DMS 273 treated with DMSO at 0.1 percent for 48 hours (cell line): Measurements from ENCODE around the gene GRSF1.
"Not testable (repeated sequence)": the region's sequence is repeated elsewhere in the genome, so short reads cannot be mapped to it uniquely, and the experiment has no call there.

Experiments
- DNase-seq: peaks from one replicate; lab custom pipeline; 2025; lab: John Stamatoyannopoulos, UW

GRSF1 gene

GRCh38 chr4:70833675-70834074, 6.0 kb downstream of the GRSF1 start:
- DNase-seq: no peak

DNA sequence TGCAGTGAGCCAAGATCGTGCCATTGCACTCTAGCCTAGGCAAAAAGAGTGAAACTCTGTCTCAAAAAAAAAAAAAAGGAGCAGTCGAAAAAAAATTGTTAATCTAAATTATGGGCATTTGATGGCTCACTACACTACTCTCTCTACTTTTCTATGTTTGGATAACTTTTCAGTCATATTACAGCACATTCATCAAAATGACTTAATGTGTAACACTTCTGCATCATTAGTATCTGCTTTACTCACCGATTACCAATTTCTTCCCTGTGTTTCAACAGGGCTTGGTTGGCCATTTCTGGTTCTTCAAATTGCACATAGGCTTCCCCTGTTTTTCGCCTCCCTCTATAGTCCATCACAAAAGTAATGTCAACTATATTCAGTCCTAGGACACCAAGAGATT, 8.4 kb downstream of the GRSF1 start:
- DNase-seq: no peak

GRCh38 chr4:70830054-70830453, 9.6 kb downstream of the GRSF1 start:
- DNase-seq: no peak

DNA sequence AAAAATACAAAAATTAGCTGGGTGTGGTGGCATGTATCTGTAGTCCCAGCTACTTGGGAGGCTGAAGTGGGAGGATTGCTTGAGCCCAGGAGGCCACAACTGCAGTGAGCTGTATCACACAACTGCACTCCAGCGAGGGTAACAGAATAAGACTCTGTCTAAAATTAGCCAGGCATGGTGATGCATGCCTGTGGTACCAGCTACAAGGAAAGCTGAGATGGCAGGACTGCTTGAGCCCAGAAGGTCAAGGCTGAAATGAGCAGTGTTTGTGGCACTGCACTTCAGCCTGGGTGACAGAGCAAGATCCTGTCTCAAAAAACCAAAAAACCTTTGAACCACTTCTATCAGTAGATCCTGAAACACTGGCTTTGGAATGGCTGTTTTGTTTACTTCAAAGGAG, 10.2 kb downstream of the GRSF1 start:
- DNase-seq: no peak

DNA sequence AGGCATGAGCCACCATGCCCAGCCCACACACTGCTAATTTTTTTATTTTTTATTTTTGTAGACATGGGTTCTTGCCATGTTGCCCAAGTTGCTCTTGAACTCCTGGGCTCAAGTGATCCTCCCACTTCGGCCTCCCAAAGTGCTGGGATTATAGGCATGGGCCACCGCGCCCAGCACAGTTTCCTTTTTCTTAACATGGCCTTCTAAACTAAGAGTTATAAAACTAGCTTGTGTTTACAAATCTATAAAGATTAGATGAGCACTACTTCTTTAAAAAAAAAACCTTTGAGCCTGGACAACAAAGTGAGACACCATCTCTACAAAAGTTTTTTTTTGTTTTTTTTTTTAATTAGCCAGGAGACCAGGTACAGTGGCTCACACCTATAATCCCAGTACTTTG, 10.7 kb downstream of the GRSF1 start:
- DNase-seq: no peak

- DNase-seq: no peak
Measured at GRCh38 chr4:70818921-70819320, 20.8 kb downstream of the GRSF1 start.

DNA sequence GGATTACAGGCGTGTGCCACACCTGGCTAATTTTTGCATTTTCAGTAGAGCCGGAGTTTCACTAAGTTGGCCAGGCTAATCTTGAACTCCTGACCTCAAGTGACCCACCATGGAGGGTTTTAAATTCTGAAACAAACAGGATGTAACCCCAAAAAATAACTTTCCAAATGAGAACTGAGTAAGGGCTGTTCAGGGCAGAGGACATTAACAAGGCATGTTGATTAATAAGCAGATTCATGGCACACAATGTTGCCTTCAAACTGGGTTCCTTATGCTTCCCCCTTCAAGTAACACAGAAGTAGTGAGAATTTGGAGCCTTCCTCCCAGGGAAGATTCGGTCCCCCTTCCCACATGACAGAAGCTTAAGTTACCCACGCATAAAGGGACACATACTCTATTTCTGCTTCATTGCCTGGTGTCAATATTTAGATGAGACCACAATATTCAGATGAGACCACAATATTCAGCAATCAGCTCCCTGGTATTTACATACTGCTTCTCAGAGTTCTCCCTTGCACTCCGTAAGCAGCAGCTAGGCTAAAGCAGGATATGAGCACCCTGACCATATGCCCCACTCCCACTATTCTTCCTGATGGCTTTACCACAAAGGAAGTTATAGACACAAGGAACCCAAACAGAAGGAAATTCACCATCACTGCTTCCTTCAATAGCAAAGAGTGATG, 21.4 kb downstream of the GRSF1 start:
- DNase-seq: no peak

GRCh38 chr4:70816894-70817293, 22.8 kb downstream of the GRSF1 start:
- no peak for DNase-seq

DNA sequence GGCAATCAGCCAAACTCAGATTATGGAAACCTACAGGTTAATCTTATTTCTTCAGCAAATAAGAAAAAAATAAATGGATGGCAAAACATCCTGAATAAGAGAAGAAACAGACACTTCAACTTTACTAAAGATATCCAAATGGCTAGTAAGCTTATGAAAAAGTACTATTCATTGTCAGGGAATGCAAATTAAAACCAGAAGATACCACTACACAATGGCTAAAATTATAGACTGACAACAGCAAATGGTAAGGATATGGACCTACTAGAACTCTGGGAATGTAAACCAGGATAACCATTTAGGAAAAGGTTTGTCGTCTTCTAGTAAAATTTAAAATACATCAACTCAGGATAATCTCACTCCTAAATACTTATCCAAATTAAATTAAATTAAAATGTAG, 24.3 kb downstream of the GRSF1 start:
- no peak for DNase-seq

DNA sequence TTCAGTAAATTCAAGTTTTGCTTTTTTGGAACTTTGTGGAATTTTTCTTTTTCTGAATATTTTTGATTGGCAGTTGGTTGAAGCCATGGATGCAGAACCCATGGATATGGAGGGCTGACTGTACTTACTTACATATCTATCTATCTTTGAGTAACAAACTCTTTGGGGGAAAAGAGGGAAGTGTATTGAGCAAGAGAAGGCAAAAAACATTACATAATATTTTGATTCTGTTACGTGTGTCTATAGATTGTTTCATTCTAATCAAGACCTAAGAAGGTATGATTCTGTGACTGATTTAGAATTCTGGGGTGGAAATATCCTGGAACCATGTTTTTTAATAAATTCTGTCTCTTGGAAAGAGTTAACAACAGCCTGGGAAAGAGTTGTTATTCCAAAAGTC, 31.5 kb downstream of the GRSF1 start:
- DNase-seq: no peak

GRCh38 chr4:70802928-70803580, 36.6 kb downstream of the GRSF1 start:
- DNase-seq: no peak

DNA sequence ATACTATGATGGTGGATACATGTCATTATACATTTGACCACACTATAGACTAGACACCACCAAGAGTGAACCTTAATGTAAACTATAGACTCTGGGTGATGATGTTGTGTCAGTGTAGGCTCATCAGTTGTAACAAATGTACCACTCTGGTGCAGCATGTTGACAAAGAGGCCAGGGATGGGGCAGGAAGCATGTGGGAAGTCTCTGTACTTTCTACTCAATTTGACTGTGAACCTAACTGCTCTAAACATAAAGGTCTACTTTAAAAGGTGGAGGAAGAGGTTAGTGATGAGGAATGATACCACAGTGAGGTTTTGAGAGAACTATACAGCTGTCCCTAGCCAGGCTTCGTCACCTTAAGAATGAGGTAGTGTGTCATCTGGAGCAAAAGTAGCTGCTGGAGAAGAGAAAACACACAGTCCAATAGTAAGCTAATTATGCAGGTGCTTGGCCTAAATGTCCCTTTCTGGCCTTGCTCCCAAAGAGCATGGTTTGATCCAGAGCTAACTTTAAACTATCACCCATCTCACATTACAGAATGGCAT, 38.4 kb downstream of the GRSF1 start:
- DNase-seq: no peak

DNA sequence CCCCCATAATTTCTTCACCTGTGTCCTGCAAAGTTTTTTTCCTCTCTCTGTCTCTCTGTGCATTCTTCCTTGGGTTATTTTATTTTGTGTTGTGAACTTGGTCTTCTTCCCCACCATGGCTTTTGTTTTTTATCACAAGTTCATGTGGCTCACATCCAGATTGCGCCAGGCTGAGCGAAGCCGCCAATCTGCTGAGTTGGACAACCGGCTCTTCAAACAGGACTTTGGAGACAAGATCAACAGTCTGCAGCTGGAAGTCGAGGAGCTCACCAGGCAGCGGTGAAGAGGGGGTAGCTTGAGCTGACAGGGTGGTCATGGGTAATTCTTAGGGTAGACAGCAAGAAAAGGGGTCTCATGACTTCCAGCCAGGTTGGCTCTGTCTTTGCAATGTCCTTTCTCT, 46.1 kb downstream of the GRSF1 start:
- DNase-seq: no peak

GRCh38 chr4:70788733-70789132, 51.0 kb downstream of the GRSF1 start:
- no peak for DNase-seq

DNA sequence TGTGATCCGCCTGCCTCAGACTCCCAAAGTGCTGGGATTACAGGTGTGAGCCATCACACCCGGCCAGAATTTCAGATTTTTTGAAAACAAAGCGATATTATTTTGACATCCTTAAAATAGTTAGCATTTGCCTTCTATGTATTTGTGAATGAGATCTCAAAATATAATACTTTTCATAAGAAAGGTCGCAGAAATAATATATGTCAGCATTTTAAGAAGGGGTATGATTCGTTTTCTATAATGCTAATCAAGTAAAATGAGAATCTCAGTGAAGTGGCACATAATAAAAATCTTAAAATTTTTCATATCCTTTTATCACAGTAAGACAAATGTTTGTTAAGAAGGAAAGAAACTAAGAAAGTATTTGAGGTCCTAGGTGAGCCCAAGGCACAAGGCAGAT, 52.2 kb downstream of the GRSF1 start:
- DNase-seq: no peak

GRCh38 chr4:70783096-70783495, 56.6 kb downstream of the GRSF1 start:
- DNase-seq: no peak

DNA sequence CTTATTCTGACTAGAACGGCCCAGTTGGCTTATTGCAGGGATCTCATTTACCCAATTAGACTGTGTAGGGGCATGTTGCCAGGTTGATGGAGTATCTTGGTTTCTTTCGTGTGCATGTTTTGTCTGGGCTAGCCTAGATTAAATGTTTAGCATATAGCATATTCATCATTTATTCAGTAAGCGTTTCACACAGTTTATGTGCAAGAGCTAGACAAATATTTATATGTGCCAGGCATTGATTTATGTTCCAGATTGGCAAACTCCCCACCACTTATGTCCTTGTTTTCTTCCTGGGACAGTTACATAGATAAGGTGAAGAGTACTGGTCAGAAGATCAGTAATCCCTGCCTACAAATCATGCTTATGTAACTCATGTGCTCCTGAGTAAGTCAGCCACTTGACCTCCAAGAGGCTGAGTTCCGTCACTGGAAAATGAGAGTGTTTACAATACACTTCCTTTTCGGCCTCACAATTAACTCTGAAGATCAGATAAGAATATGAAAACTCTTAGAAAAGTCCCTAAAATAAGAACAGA, 60.7 kb downstream of the GRSF1 start:
- no peak for DNase-seq

GRCh38 chr4:70772929-70773555, 66.6 kb downstream of the GRSF1 start:
- no peak for DNase-seq

GRCh38 chr4:70769396-70769795, 70.3 kb downstream of the GRSF1 start:
- DNase-seq: not testable (repeated sequence)

GRCh38 chr4:70768301-70768948, 71.3 kb downstream of the GRSF1 start:
- DNase-seq: no peak
